ENCODE measurements around the gene PLAC1.

The PLAC1 gene

GRCh38 chrX:134658002-134658759 is at the start of gene PLAC1:
Gene PLAC1, minus strand, starts transcription at chrX:134658471. Its CDS starts 91,789 bp downstream, at chrX:134566682.
- no peak for DNase-seq (ENCODE audit: low read depth)

- DNase-seq (ENCODE audit: low read depth), result no peak
Observed at GRCh38 chrX:134706138-134706537, 47.9 kb upstream of the PLAC1 start.

GRCh38 chrX:134695999-134696398 is 37.7 kb upstream of the PLAC1 start:
- DNase-seq (ENCODE audit: low read depth), result no peak

DNA sequence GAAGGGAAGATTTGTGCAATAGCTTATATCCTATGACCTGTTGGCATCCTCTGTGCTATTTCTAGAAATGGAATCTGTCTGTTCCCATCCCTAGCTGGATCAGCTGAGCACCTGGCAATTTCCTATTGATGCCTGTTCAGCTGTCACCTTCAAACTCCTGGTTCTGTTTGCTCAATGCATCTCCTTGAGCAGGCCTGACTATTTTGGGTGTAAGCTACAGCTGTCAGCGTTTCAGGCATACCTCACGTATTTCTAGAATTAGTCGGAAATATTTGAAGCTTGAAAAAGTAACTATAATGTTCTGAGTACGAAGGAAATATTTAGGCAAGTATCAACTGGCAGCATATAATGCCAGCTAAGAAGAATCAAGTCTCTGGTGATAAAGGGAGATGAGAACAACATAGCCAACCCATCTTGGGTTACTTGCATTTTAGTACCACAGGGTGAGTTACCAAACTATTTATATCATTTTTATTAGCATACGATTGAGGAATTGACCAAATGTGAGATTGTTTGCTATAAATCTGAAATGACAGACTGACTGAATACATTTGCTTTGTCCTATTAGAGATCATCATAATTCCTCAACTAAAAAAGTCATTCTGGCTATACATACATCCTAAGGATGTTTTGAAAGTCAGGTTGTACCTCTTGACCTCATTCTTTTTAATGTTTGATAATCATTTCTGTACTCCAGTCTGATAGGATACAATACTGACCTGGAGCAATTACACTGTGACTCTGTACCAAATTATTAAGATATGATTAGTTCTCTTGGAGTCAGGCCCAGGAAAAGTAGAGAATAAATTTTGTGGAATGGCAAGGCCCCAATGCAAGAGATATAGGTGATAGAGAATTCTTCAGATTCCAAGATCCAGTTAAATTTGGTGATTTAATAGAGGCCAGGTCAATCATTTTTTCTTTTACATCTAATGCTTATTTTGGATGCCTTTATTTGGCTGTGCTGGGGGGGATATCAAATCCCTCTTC is 36.4 kb upstream of the PLAC1 start:
- no peak for DNase-seq (ENCODE audit: low read depth)

GRCh38 chrX:134693644-134694043 is 35.4 kb upstream of the PLAC1 start:
- no peak for DNase-seq (ENCODE audit: low read depth)

GRCh38 chrX:134692990-134693389 is 34.7 kb upstream of the PLAC1 start:
- peak; percentile 54 for DNase-seq (ENCODE audit: low read depth)

DNA sequence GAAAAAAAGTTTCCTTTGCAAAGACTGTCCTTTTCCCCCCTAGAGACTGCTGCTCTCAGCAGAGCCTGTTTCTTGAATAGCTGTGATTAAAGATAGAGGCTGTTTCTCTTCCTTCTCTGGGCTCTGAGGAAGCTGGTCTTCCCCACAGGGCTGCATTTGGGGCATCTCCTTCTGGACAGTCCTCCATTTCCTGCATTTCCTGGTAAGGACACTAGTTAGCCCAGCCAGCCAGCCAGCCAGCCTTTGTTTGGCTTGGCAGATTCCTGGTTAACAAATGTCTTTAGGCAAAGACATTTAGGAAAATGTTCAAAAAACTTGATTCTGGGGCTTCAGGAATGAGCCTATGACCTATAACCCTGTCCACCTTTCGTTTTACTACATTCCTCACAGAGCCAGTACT is 34.0 kb upstream of the PLAC1 start:
- DNase-seq (ENCODE audit: low read depth), result no peak

- DNase-seq (ENCODE audit: low read depth), result no peak
Observed at GRCh38 chrX:134691453-134691852, 33.2 kb upstream of the PLAC1 start.

DNA sequence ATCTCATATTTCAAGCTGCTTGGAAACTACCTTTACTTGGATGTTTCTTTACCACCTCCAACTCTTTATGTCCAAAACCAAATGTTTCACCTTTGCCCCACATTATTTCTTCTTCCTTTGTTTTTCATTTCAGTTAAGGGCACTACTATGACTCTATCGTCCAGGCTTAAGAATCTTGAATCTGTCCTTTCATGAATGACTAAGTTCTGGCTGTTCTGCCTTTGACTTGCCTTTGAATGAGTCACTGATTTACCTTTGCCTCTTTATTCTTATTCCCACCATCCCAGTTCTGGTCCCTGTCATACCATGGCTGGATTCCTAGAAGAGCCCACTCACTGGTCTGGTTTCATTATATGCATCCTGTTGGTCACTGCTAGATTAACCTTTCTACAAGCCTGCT is 30.6 kb upstream of the PLAC1 start:
- peak; percentile 52 for DNase-seq (ENCODE audit: low read depth)

- DNase-seq (ENCODE audit: low read depth), result no peak
Observed at GRCh38 chrX:134688031-134688823, 30.0 kb upstream of the PLAC1 start.

- DNase-seq (ENCODE audit: low read depth), result peak; percentile 75
Observed at GRCh38 chrX:134685668-134686067, 27.4 kb upstream of the PLAC1 start.

DNA sequence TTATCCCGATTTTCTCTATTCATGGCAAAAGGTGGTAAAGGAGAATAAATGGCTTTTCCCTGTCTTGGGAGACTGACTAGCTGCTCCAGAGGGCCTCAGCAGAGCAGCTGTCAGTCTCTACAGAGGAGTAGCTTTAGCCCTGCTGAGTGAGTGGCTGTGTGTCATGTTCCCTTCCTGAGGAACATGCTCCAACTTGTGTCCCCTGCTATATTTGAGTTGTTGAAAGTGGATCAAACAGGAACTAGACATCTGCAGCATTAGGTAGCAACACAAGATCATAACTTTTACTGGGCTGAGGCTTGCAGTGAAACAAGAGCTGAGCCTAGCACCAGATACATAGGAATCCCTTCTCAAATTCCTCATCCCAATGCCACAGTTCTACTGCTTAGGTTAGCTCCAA is 26.7 kb upstream of the PLAC1 start:
- DNase-seq (ENCODE audit: low read depth), result no peak

DNA sequence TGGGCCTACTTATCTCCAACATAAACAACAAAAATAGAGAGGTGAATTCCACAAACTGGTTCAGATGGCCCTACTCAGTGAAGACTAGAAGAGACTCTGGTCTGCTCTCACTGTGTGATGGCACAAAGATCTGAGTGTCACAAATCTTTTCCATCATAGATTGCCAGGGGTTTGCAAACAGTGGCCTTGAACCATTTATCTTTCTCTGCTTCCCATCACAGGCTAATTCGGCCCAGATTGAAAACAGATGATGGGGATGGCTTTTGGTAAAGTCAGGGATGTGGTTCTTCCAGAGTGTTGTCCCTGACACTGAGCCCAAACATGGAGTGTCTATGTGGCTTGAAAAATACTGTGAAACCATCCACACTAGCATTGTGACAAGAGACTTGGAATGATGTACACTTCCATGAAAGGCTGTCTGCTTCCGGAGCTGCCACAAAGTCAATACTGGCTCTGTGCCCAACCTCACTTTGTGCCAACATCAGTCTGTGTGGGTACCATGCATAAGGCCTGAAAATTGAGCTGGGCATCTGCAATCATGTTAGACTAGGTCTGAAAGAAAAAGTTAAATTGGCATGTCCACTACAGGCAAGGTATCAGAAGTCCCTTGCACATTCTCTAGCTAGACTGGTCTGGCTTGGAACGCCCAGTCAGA is 25.2 kb upstream of the PLAC1 start:
- no peak for DNase-seq (ENCODE audit: low read depth)

- no peak for DNase-seq (ENCODE audit: low read depth)
Observed at GRCh38 chrX:134682081-134682480, 23.8 kb upstream of the PLAC1 start.

GRCh38 chrX:134679644-134680043 is 21.4 kb upstream of the PLAC1 start:
- no peak for DNase-seq (ENCODE audit: low read depth)

DNA sequence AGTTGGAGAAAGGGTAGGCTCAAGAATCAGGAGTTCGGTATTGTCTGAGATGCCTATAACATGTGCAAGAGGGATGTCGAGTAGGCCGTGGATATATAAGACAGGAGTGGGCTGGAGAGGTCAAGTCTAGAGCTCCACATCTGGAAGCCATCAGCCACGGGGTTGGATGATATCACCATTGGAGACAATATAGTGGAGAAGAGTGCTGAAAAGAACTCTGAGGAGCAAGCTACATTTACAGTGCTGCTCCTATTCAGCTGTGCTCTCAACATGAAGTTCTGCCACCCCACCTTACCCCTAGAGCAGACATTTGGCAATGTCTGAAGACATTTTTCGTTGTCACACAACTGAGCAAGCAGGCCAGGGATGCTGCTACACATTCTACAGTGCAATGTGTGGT is 20.9 kb upstream of the PLAC1 start:
- DNase-seq (ENCODE audit: low read depth), result no peak

DNA sequence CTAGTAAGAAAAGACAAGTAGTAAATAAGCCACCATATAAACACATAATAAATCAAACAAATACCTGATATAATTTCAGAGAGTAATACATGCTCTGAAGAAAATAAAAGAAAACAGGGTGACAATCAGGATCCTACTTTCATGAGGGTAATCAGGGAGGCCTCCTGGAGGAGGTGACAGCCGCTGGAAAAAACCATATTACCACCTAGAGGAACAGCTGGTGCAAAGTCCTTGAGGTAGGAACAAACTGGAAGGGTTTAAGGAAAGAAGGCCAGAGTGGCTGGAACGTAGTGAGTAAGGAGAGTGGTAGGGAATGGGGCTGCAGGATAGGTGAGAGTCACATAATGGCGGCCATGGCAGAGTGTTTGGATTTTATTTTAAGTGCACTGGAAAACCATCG is 19.1 kb upstream of the PLAC1 start:
- DNase-seq (ENCODE audit: low read depth), result no peak

- peak; percentile 80 for DNase-seq (ENCODE audit: low read depth)
Observed at GRCh38 chrX:134676436-134676835, 18.2 kb upstream of the PLAC1 start.

- no peak for DNase-seq (ENCODE audit: low read depth)
Observed at GRCh38 chrX:134673123-134673522, 14.9 kb upstream of the PLAC1 start.

GRCh38 chrX:134672101-134672500 is 13.8 kb upstream of the PLAC1 start:
- DNase-seq (ENCODE audit: low read depth), result no peak

DNA sequence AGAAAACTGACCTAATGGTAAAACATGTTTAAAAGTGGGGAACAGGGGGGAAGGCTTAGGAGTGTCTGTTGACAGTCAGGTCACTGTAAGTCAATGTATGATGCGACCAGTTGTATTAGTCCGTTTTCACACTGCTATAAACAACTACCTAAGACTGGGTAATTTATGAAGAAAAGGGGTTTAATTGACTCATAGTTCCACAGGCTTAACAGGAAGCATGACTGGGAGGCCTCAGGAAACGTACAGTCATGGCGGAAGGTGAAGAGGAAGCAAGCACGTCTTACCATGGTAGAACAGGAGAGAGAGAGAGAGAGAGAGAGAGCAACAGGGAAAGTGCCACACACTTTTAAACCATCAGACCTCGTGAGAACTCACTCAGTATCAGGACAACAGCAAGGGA is 13.0 kb upstream of the PLAC1 start:
- DNase-seq (ENCODE audit: low read depth), result peak; percentile 44

Measured in iris pigment epithelial cell (primary cell).